Right lobe of liver (tissue), 4 donors: ENCODE data around the gene PARP15.

ENCODE experiments used
- POLR2A ChIP-seq: fragments of 450-650 bp; IDR thresholded peaks from one replicate; pipeline ENCODE4 v1.6.1; 2017; ENCODE audit warnings: antibody characterized with exemption, mild to moderate bottlenecking
- TF ChIP-seq, protein P1 (sequence below), 4 donors: fragments of 200-600 bp in 3 of 4; fragments of 450-650 bp in 1 of 4; IDR thresholded peaks; one replicate each; pipeline versions ENCODE4 v1.5.1 to v1.8.0; 2016 to 2022; ENCODE audit warnings: antibody characterized with exemption in 4 of 4, mild to moderate bottlenecking in 2 of 4
- donor health status: DM: no; HTN: no; CAD: no.
- donor health status: DM: no; HTN: no; CAD: no.
- donor health status: DM: no; HTN: yes; CAD: no.

DNA sequence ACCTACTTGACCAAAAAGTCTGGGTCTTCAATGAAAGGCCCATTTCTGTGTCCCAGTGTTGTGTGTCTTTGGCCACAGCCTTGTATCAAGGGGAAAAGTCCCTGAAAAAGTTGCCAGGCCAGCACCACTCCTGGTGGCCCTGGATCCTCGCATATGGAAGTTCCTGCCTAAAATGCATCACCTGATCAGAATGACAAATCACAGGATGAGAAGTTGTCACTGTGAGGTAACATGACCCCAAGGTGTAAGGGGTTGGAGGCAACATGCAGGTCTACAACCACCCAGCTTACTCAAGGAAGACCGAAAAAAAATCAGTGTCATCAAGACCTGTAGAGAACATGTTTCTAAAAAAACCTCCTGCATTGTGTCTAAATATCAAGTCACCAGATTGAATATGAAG is 25.6 kb downstream of the PARP15 start:
- TF ChIP-seq, protein P1, sequence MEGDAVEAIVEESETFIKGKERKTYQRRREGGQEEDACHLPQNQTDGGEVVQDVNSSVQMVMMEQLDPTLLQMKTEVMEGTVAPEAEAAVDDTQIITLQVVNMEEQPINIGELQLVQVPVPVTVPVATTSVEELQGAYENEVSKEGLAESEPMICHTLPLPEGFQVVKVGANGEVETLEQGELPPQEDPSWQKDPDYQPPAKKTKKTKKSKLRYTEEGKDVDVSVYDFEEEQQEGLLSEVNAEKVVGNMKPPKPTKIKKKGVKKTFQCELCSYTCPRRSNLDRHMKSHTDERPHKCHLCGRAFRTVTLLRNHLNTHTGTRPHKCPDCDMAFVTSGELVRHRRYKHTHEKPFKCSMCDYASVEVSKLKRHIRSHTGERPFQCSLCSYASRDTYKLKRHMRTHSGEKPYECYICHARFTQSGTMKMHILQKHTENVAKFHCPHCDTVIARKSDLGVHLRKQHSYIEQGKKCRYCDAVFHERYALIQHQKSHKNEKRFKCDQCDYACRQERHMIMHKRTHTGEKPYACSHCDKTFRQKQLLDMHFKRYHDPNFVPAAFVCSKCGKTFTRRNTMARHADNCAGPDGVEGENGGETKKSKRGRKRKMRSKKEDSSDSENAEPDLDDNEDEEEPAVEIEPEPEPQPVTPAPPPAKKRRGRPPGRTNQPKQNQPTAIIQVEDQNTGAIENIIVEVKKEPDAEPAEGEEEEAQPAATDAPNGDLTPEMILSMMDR (IDR thresholded peaks at IDR 0.05), result no peak
- no peak for TF ChIP-seq POLR2A
